ENCODE results near the gene AUTS2.
A peak's percentile ranks its signal among the peaks of the same experiment; 100 is the strongest.

The AUTS2 gene

DNA sequence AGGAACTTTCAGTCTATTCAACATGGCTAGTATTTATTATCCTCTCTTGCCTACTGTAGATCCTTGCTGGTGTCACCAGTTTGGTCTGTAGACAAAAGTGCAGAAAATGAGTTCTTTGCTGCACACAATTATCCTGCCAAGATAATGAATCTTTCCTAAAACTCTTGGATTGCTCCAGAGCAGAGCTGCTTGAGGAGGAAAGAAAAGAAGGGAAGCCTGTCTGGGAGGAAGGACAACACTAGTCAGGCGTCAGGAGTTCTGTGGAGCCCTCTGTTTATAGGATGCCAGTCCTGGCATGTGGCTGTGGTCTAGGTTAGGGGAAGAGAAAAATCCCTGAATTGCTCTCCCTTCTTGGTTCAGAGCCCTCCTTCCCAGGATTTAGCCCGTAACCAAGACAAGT lies 1103.7 kb downstream of the AUTS2 start:
- Histone ChIP-seq H3K9me3 (ENCODE audit: insufficient read depth, low read depth, low read length) (no peaks in the 10 kb centered on the region), H3K36me3 (ENCODE audit: insufficient read depth, low read depth, low read length) (peaks cover 71% of the 10 kb centered on the region), H3K27me3 (ENCODE audit: insufficient read depth, low read length) (no peaks in the 10 kb centered on the region), H3K4me3 (ENCODE audit: low read length) (no peak overlapping the region; the same call in 1 of the 2 replicates), H3K4me1 (ENCODE audit: insufficient read depth, low read length) (peaks cover 76% of the 10 kb centered on the region), H3K27ac (ENCODE audit: low read length) (no peak overlapping the region), H3K9ac (ENCODE audit: low read depth, low read length) (no peak overlapping the region)

- H3K9me3 ChIP-seq (ENCODE audit: insufficient read depth, low read depth, low read length) = no peaks in the 10 kb centered on the region
- no peak overlapping the region for H3K9ac ChIP-seq (ENCODE audit: low read depth, low read length)
- H3K4me1 ChIP-seq (ENCODE audit: insufficient read depth, low read length) = peaks cover 69% of the 10 kb centered on the region
- H3K27ac ChIP-seq (ENCODE audit: low read length) = no peak overlapping the region
- H3K4me3 ChIP-seq (ENCODE audit: low read length) = peak overlapping the region; percentile 16; the same call in 1 of the 2 replicates
- H3K36me3 ChIP-seq (ENCODE audit: insufficient read depth, low read depth, low read length) = peaks cover 78% of the 10 kb centered on the region
- H3K27me3 ChIP-seq (ENCODE audit: insufficient read depth, low read length) = no peaks in the 10 kb centered on the region
Measured at GRCh38 chr7:70703785-70704184, 1105.5 kb downstream of the AUTS2 start.

DNA sequence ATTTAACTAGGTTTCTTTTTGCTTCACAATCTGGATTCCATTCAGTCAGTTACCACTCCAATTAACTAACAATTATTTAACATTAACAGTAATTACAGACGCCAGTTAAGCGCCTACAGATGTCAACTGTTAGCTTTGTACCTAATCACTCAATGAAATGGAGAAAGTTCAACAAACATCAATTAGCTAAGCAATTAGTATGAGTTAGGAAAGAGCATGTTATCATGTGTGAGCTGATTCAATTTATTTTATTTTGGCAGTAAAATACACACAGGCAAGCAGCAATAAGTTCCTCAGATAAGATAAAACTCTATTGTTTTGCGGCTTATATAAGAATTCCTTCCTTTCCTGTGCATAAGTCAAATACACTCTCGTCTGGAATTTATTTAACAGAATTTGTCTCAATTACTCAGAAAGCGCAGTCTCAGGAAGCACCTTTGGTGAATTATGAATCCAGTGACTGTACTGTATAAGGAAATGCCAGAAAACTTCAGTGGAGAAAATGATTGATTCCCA lies 1106.6 kb downstream of the AUTS2 start:
- Histone ChIP-seq H3K27ac (ENCODE audit: low read length) (no peak overlapping the region), H3K27me3 (ENCODE audit: insufficient read depth, low read length) (no peaks in the 10 kb centered on the region), H3K36me3 (ENCODE audit: insufficient read depth, low read depth, low read length) (peaks cover 70% of the 10 kb centered on the region), H3K4me3 (ENCODE audit: low read length) (no peak overlapping the region), H3K9ac (ENCODE audit: low read depth, low read length) (no peak overlapping the region), H3K4me1 (ENCODE audit: insufficient read depth, low read length) (peaks cover 65% of the 10 kb centered on the region), H3K9me3 (ENCODE audit: insufficient read depth, low read depth, low read length) (no peaks in the 10 kb centered on the region)

DNA sequence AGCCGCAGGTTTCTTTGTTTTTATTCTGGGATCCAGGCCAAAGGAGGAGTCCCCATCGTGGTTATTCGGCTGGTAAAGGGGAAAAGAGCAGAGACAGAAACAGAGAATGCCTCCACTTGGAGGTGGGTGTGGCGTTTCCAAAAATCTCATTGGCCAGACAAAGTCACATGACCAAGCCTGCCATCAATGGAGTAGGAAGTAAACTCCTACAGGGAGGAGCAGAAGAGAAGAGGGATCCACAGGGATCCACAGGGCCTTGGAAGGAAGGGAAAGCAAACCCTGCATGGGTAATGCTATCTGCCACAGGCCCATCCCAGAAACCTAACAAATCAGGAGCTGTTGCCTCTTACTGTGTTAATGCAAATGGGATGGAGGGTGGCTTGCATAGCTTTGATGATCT lies 1107.9 kb downstream of the AUTS2 start:
- Histone ChIP-seq H3K27me3 (ENCODE audit: insufficient read depth, low read length) (no peaks in the 10 kb centered on the region), H3K36me3 (ENCODE audit: insufficient read depth, low read depth, low read length) (peaks cover 75% of the 10 kb centered on the region), H3K27ac (ENCODE audit: low read length) (no peak overlapping the region), H3K9me3 (ENCODE audit: insufficient read depth, low read depth, low read length) (no peaks in the 10 kb centered on the region), H3K9ac (ENCODE audit: low read depth, low read length) (no peak overlapping the region), H3K4me1 (ENCODE audit: insufficient read depth, low read length) (peaks cover 69% of the 10 kb centered on the region), H3K4me3 (ENCODE audit: low read length) (no peak overlapping the region)

DNA sequence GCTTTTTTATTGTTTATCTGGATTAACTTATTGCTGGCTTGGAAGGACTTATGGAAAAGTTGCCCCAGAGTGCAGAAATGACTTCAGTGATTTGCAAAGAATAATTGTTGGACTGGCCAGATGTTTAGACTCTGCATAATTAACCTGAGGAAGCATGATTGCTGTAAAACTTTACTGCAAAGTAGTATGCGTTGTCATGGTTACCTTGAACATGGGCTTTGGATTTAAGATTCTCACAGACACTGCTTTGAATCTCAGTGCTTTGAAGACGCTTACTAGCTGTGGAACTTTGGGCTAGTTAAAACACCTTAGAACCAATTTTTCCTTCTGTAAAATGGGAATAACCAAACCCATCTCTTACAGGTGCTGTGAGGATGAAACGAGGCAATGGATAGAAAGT lies 1108.4 kb downstream of the AUTS2 start:
- H3K4me1 ChIP-seq (ENCODE audit: insufficient read depth, low read length) = peaks cover 65% of the 10 kb centered on the region
- no peak overlapping the region for H3K27ac ChIP-seq (ENCODE audit: low read length)
- H3K27me3 ChIP-seq (ENCODE audit: insufficient read depth, low read length) = no peaks in the 10 kb centered on the region
- H3K4me3 ChIP-seq (ENCODE audit: low read length) = no peak overlapping the region
- H3K9ac ChIP-seq (ENCODE audit: low read depth, low read length) = no peak overlapping the region
- H3K9me3 ChIP-seq (ENCODE audit: insufficient read depth, low read depth, low read length) = no peaks in the 10 kb centered on the region
- H3K36me3 ChIP-seq (ENCODE audit: insufficient read depth, low read depth, low read length) = peaks cover 75% of the 10 kb centered on the region

DNA sequence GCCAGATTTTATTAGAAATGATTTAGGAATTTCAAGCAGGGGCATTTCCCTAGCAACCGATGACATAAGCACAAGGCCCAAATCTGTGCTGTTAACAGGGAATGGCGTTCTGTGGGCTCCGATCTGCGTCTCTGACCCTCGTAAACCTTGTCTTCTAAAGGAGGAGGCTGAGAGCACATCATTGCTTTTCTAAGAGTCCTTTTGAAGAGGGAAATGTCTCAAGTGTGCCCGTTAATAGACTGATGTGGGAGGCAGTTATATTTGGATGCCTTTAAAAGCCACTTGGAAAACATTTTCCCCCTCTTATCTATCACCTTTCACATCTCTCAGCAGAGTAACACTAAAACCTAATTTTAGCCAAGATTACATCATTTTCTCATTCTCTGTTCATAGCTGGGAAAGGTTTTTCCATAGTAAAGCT lies 1109.6 kb downstream of the AUTS2 start:
- Histone ChIP-seq H3K4me3 (ENCODE audit: low read length) (no peak overlapping the region), H3K9me3 (ENCODE audit: insufficient read depth, low read depth, low read length) (no peaks in the 10 kb centered on the region), H3K9ac (ENCODE audit: low read depth, low read length) (no peak overlapping the region), H3K27ac (ENCODE audit: low read length) (no peak overlapping the region), H3K36me3 (ENCODE audit: insufficient read depth, low read depth, low read length) (peaks cover 67% of the 10 kb centered on the region), H3K4me1 (ENCODE audit: insufficient read depth, low read length) (peaks cover 54% of the 10 kb centered on the region), H3K27me3 (ENCODE audit: insufficient read depth, low read length) (no peaks in the 10 kb centered on the region)

GRCh38 chr7:70710011-70710480 lies 1111.8 kb downstream of the AUTS2 start:
- Histone ChIP-seq H3K9ac (ENCODE audit: low read depth, low read length) (no peak overlapping the region), H3K36me3 (ENCODE audit: insufficient read depth, low read depth, low read length) (peaks cover 68% of the 10 kb centered on the region), H3K27ac (ENCODE audit: low read length) (no peak overlapping the region), H3K4me3 (ENCODE audit: low read length) (no peak overlapping the region), H3K27me3 (ENCODE audit: insufficient read depth, low read length) (no peaks in the 10 kb centered on the region), H3K4me1 (ENCODE audit: insufficient read depth, low read length) (peaks cover 37% of the 10 kb centered on the region), H3K9me3 (ENCODE audit: insufficient read depth, low read depth, low read length) (peaks cover 9% of the 10 kb centered on the region; the same call in 1 of the 2 replicates)

DNA sequence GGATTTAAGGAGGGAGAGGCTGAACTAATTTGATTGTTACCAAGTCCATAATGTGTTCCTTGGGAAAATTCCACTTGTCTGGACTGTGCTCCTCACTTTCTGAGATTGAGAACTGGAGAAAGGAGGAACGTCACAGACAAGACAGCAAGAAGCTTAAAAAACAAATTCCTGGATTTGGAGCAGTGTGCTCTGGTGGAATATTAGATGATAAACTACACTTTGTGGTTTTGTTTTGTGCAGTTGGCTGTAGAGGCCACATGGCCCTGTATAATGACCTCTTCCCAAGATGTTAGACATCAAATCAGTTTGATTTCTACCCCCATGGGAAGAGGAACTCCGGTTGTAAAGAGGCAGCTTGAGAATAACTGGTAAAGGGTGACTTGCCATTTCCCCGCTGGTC lies 1112.4 kb downstream of the AUTS2 start:
- Histone ChIP-seq H3K27ac (ENCODE audit: low read length) (no peak overlapping the region), H3K9ac (ENCODE audit: low read depth, low read length) (no peak overlapping the region), H3K27me3 (ENCODE audit: insufficient read depth, low read length) (no peaks in the 10 kb centered on the region), H3K4me3 (ENCODE audit: low read length) (no peak overlapping the region), H3K4me1 (ENCODE audit: insufficient read depth, low read length) (peaks cover 34% of the 10 kb centered on the region), H3K9me3 (ENCODE audit: insufficient read depth, low read depth, low read length) (peaks cover 9% of the 10 kb centered on the region; the same call in 1 of the 2 replicates), H3K36me3 (ENCODE audit: insufficient read depth, low read depth, low read length) (peaks cover 62% of the 10 kb centered on the region)

DNA sequence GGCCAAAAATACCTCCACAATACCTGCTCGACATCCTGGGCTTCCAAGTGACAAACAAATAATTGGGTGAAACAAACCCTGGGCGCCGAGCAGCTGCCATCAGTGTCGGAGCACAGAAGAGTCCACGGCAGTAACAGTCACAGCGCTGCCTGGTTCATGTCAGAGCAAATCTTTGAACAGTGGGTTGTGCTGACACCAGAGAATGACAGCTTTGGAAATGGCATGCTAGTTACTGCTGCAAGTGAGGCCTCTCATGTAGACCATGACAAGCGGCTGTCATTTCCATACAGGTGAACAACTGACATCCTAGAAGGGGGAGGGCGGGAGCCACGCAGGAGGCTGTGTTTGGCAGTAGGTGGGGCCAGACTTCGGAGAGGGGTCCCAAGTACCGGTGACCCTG lies 1113.2 kb downstream of the AUTS2 start:
- H3K4me3 ChIP-seq (ENCODE audit: low read length) = no peak overlapping the region
- H3K36me3 ChIP-seq (ENCODE audit: insufficient read depth, low read depth, low read length) = peaks cover 54% of the 10 kb centered on the region
- no peak overlapping the region for H3K27ac ChIP-seq (ENCODE audit: low read length)
- H3K4me1 ChIP-seq (ENCODE audit: insufficient read depth, low read length) = peaks cover 29% of the 10 kb centered on the region
- H3K9ac ChIP-seq (ENCODE audit: low read depth, low read length) = no peak overlapping the region
- no peaks in the 10 kb centered on the region for H3K27me3 ChIP-seq (ENCODE audit: insufficient read depth, low read length)
- peaks cover 9% of the 10 kb centered on the region; the same call in 1 of the 2 replicates for H3K9me3 ChIP-seq (ENCODE audit: insufficient read depth, low read depth, low read length)

DNA sequence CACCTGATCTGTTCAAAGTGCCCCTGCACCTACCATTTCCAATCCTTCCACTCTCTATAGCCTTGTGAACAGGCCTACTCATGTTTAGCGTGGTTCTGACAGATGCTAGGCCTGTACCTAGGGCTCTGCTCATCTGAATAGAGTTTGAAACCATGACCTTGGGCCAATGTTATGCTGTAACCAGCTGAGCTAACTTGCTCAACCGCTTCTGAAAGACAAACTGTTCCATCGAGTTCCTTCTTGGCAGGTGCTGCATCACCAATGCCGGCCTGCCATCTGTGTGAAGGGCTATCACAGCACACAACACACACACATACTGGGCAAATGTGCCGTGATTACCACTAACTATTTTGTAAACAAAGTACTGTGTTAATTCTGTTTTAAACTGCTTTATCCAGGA lies 1114.7 kb downstream of the AUTS2 start:
- H3K36me3 ChIP-seq (ENCODE audit: insufficient read depth, low read depth, low read length) = peaks cover 41% of the 10 kb centered on the region
- peaks cover 26% of the 10 kb centered on the region for H3K4me1 ChIP-seq (ENCODE audit: insufficient read depth, low read length)
- no peak overlapping the region for H3K9ac ChIP-seq (ENCODE audit: low read depth, low read length)
- no peaks in the 10 kb centered on the region for H3K27me3 ChIP-seq (ENCODE audit: insufficient read depth, low read length)
- no peak overlapping the region for H3K27ac ChIP-seq (ENCODE audit: low read length)
- H3K4me3 ChIP-seq (ENCODE audit: low read length) = no peak overlapping the region
- H3K9me3 ChIP-seq (ENCODE audit: insufficient read depth, low read depth, low read length) = peaks cover 9% of the 10 kb centered on the region; the same call in 1 of the 2 replicates

- no peak overlapping the region for H3K9ac ChIP-seq (ENCODE audit: low read depth, low read length)
- H3K9me3 ChIP-seq (ENCODE audit: insufficient read depth, low read depth, low read length) = peaks cover 9% of the 10 kb centered on the region; the same call in 1 of the 2 replicates
- peaks cover 44% of the 10 kb centered on the region for H3K36me3 ChIP-seq (ENCODE audit: insufficient read depth, low read depth, low read length)
- H3K4me1 ChIP-seq (ENCODE audit: insufficient read depth, low read length) = peaks cover 24% of the 10 kb centered on the region
- no peak overlapping the region for H3K4me3 ChIP-seq (ENCODE audit: low read length)
- no peak overlapping the region for H3K27ac ChIP-seq (ENCODE audit: low read length)
- H3K27me3 ChIP-seq (ENCODE audit: insufficient read depth, low read length) = no peaks in the 10 kb centered on the region
Measured at GRCh38 chr7:70714506-70715038, 1116.3 kb downstream of the AUTS2 start.

GRCh38 chr7:70717553-70718329 lies 1119.5 kb downstream of the AUTS2 start:
- Histone ChIP-seq H3K36me3 (ENCODE audit: insufficient read depth, low read depth, low read length) (peaks cover 50% of the 10 kb centered on the region), H3K27me3 (ENCODE audit: insufficient read depth, low read length) (no peaks in the 10 kb centered on the region), H3K27ac (ENCODE audit: low read length) (no peak overlapping the region), H3K9ac (ENCODE audit: low read depth, low read length) (no peak overlapping the region), H3K4me1 (ENCODE audit: insufficient read depth, low read length) (peaks cover 24% of the 10 kb centered on the region; the same call in 1 of the 2 replicates), H3K9me3 (ENCODE audit: insufficient read depth, low read depth, low read length) (peaks cover 9% of the 10 kb centered on the region; the same call in 1 of the 2 replicates), H3K4me3 (ENCODE audit: low read length) (no peak overlapping the region)

Measured in iPS-20b (cell line).